ENCODE measurements around the gene NGEF. TPM values are rescaled to one million over a fixed set of nuclear protein-coding genes. Genes with fewer than 3 reads are reported as not detected.

Gene NGEF
- total and polyA plus RNA-seq, 4 donors = 0.54 to 10.1 (median 2.7) TPM

DNA sequence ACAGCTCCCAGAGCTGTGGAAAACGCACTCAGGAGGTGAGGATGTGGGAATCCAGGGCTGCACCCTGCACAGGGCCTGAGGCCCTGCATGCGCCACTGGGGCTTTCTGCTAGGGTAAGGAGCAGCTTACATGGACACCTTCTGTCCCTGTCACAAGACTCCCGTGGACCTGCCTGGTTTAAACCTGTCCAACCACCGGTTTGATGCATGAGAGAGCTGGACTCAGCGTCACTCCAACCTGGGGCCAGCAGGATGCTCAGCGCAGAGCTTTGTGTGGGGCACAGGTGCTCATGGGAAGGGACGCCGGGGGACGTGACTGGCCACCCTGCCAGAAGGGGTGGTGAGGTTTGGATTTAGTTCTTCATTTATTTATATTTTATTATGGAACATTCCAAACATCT is 118.8 kb downstream of the NGEF start:
- Histone ChIP-seq H3K27me3 (ENCODE audit: control insufficient read depth in 1 of 2, insufficient read depth in 2 of 2, low read length in 1 of 2) (no peaks in the 10 kb centered on the region), H3K36me3 (ENCODE audit: control insufficient read depth in 1 of 2, insufficient read depth in 2 of 2, low read length in 1 of 2) (no peaks in the 10 kb centered on the region), H3K9me3 (ENCODE audit: control insufficient read depth, low read length) (no peaks in the 10 kb centered on the region), H3K4me3 (ENCODE audit: low read length in 2 of 2) (no peak overlapping the region), H3K4me1 (ENCODE audit: control insufficient read depth in 1 of 2, insufficient read depth in 2 of 2, low read length in 2 of 2) (no peaks in the 10 kb centered on the region), H3K27ac (ENCODE audit: low read depth in 1 of 2, low read length in 2 of 2) (no peak overlapping the region)
- 90 to 91% methylated on average over 9 of the region's 9 CpGs for WGBS, 2 donors
- intact Hi-C loops (cut with DNase I) = no loop called here
- no peak for DNase-seq
- ATAC-seq (ENCODE audit: low FRiP score) = no peak

DNA sequence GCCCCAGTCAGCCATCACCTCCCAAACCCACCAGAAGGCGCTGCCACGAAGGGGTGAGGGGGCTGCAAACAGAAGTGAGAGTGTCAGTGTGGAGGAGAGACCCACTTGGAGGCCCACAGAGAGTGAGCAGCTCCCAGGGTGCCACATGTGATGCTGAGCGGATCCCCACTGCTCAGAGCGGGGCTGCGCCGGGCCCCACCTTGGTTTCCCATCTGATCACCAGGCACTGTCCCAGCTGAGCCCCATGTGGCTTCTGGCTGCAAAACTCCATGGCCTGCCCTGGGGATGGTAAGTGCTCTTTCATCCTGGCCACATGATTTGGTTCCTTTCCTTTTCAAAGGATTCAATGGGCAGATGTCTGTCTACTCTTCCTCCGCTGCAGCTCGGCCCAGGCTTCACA is 119.2 kb downstream of the NGEF start:
- DNase-seq (peak in 1 of 2 donors; percentile 64), ATAC-seq (ENCODE audit: low FRiP score) (no peak)
- Histone ChIP-seq H3K4me3 (ENCODE audit: low read length in 2 of 2) (no peak overlapping the region), H3K27ac (ENCODE audit: low read depth in 1 of 2, low read length in 2 of 2) (no peak overlapping the region), H3K9me3 (ENCODE audit: control insufficient read depth, low read length) (no peaks in the 10 kb centered on the region), H3K36me3 (ENCODE audit: control insufficient read depth in 1 of 2, insufficient read depth in 2 of 2, low read length in 1 of 2) (no peaks in the 10 kb centered on the region), H3K27me3 (ENCODE audit: control insufficient read depth in 1 of 2, insufficient read depth in 2 of 2, low read length in 1 of 2) (no peaks in the 10 kb centered on the region), H3K4me1 (ENCODE audit: control insufficient read depth in 1 of 2, insufficient read depth in 2 of 2, low read length in 2 of 2) (no peaks in the 10 kb centered on the region)
- WGBS, 2 donors = 96 to 98% methylated on average over 4 to 8 of the region's 8 CpGs
- intact Hi-C loops (cut with DNase I) = no loop called here

DNA sequence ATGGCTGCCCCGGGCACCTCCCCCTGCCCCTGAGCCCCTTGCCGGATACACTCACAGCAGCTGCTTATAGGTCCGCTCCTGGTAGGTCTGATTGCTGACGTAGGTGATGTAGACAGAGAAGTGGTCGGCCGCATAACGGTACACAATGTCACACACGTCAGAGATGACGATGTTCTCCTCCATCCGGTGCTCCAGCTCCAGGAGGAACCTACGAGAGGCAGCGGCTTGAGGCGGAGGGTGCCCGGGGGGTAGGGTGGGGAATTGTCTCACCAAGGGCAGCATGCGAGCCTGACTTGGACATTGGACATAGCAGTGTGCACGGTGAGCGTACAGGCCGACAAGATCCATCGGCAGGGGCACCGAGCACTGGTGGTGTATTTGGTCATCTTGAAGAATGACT is 120.2 kb downstream of the NGEF start:
- no peaks in the 10 kb centered on the region for H3K4me1 ChIP-seq (ENCODE audit: control insufficient read depth in 1 of 2, insufficient read depth in 2 of 2, low read length in 2 of 2)
- no peak overlapping the region for H3K4me3 ChIP-seq (ENCODE audit: low read length in 2 of 2)
- DNase-seq = peak in 1 of 2 donors; percentile 63
- H3K27ac ChIP-seq (ENCODE audit: low read depth in 1 of 2, low read length in 2 of 2) = no peak overlapping the region
- no peaks in the 10 kb centered on the region for H3K9me3 ChIP-seq (ENCODE audit: control insufficient read depth, low read length)
- no peak for ATAC-seq (ENCODE audit: low FRiP score)
- 92 to 93% methylated on average over 20 of the region's 20 CpGs for WGBS, 2 donors
- intact Hi-C loops (cut with DNase I) = no loop called here
- H3K36me3 ChIP-seq (ENCODE audit: control insufficient read depth in 1 of 2, insufficient read depth in 2 of 2, low read length in 1 of 2) = no peaks in the 10 kb centered on the region
- H3K27me3 ChIP-seq (ENCODE audit: control insufficient read depth in 1 of 2, insufficient read depth in 2 of 2, low read length in 1 of 2) = no peaks in the 10 kb centered on the region

DNA sequence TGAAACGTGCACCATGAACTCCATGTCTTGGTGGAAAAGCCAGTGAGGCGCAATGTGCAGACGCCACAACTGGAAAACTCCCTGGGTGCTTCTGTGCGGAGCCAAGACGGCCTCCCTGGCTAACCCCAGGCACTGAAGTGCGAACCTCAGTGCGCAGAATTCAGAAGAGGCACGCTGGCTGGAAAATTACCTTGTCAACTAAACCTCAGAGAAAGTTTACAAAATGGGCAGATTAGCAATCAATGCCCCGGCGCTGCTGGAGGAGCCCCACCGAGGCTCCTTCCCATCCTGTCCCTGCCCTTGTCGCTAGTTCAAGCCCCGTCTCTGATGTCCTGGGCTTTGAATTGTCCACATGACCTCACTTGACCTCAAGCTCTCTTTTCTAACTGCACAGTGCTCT is 120.8 kb downstream of the NGEF start:
- DNase-seq (no peak), ATAC-seq (ENCODE audit: low FRiP score) (no peak)
- H3K4me3 ChIP-seq (ENCODE audit: low read length in 2 of 2) = no peak overlapping the region
- 96 to 98% methylated on average over 13 of the region's 13 CpGs for WGBS, 2 donors
- H3K27ac ChIP-seq (ENCODE audit: low read depth in 1 of 2, low read length in 2 of 2) = no peak overlapping the region
- H3K27me3 ChIP-seq (ENCODE audit: control insufficient read depth in 1 of 2, insufficient read depth in 2 of 2, low read length in 1 of 2) = no peaks in the 10 kb centered on the region
- H3K4me1 ChIP-seq (ENCODE audit: control insufficient read depth in 1 of 2, insufficient read depth in 2 of 2, low read length in 2 of 2) = no peaks in the 10 kb centered on the region
- intact Hi-C loops (cut with DNase I) = no loop called here
- H3K9me3 ChIP-seq (ENCODE audit: control insufficient read depth, low read length) = no peaks in the 10 kb centered on the region
- H3K36me3 ChIP-seq (ENCODE audit: control insufficient read depth in 1 of 2, insufficient read depth in 2 of 2, low read length in 1 of 2) = no peaks in the 10 kb centered on the region

DNA sequence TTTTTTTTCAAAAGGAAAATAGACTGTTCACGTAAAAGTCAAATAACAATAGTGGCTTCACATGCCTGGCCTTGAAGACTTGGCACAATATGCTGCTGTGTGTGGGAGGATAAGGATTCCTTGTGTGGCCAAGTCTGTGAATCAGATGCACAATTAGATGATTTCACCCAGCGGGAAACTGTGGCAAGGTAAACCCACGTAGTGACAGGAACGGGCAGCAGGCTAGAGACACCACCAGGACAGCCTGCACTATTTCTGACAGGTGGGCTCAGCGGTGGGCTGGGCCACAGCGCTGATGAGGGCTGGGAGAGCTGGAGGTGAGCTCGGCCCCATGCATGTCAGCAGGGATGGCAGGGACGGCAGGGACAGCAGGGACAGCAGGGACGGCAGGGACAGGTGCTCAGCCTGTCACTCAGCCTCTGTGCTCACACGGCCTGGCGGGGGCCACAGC is 121.4 kb downstream of the NGEF start:
- intact Hi-C loops (cut with DNase I) = no loop called here
- 63 to 67% methylated on average over 10 to 11 of the region's 11 CpGs for WGBS, 2 donors
- H3K36me3 ChIP-seq (ENCODE audit: control insufficient read depth in 1 of 2, insufficient read depth in 2 of 2, low read length in 1 of 2) = no peaks in the 10 kb centered on the region
- no peak overlapping the region for H3K4me3 ChIP-seq (ENCODE audit: low read length in 2 of 2)
- ATAC-seq (ENCODE audit: low FRiP score) = no peak
- no peak overlapping the region for H3K27ac ChIP-seq (ENCODE audit: low read depth in 1 of 2, low read length in 2 of 2)
- H3K9me3 ChIP-seq (ENCODE audit: control insufficient read depth, low read length) = no peaks in the 10 kb centered on the region
- no peaks in the 10 kb centered on the region for H3K27me3 ChIP-seq (ENCODE audit: control insufficient read depth in 1 of 2, insufficient read depth in 2 of 2, low read length in 1 of 2)
- H3K4me1 ChIP-seq (ENCODE audit: control insufficient read depth in 1 of 2, insufficient read depth in 2 of 2, low read length in 2 of 2) = no peaks in the 10 kb centered on the region
- no peak for DNase-seq

DNA sequence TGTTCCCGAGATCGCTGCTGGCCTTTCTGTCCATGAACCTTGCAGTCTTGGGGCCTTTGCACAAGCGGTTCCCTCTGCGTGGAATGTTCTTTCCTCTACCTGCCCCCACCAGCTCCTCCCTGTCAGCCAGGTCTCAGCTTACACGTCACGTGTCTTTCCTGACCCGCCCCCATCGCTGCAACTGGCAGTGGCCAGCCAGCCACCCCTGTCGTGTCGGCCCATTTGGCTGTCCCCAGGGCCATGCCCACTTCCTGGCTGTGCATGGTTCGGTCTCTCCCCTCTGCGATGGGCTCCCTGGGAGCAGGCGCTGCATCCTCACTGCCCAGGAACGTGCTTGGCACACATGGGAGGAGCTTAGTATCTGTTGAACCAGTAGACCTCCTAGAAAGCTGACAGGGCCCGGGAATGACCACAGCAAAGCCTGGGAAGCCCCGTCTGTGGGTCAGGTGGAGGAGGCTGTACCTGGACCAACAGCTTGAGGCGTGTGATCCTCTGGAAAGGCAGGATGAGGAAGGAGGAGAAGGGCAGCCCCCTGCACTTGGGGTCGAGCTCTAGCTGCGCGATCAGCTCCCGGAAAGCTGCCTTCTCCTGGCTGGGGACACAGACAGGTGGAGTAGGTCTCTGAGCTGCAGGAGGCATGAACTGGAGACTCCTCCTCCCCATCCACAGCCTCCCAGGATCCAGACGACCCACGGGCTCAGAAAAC is 122.0 kb downstream of the NGEF start:
- intact Hi-C loops (cut with DNase I) = no loop called here
- 33 to 35% methylated on average over 23 of the region's 23 CpGs for WGBS, 2 donors
- ATAC-seq (ENCODE audit: low FRiP score) (no peak), DNase-seq (peak; percentile 53 to 67)
- Histone ChIP-seq H3K4me3 (ENCODE audit: low read length in 2 of 2) (no peak overlapping the region), H3K27ac (ENCODE audit: low read depth in 1 of 2, low read length in 2 of 2) (no peak overlapping the region), H3K9me3 (ENCODE audit: control insufficient read depth, low read length) (no peaks in the 10 kb centered on the region), H3K4me1 (ENCODE audit: control insufficient read depth in 1 of 2, insufficient read depth in 2 of 2, low read length in 2 of 2) (no peaks in the 10 kb centered on the region), H3K27me3 (ENCODE audit: control insufficient read depth in 1 of 2, insufficient read depth in 2 of 2, low read length in 1 of 2) (no peaks in the 10 kb centered on the region), H3K36me3 (ENCODE audit: control insufficient read depth in 1 of 2, insufficient read depth in 2 of 2, low read length in 1 of 2) (no peaks in the 10 kb centered on the region)

DNA sequence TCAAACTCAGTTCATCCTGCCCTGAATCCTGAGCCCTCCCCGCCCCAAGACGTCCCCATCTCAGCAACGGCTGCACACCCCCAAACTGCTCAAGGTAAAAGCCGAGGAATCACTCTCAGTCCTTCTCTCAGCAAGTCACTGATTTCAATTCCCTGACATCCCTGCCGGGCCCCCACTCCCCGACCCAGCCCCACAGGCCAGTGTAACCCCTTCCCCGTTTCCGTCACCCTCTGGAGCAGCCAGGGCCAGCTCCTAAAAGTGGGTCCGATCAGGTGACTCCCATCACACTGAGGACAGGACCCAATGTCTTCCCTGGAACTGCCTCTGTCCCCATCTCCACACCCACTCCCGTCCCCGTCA is 122.5 kb downstream of the NGEF start:
- intact Hi-C loops (cut with DNase I) = no loop called here
- Histone ChIP-seq H3K27me3 (ENCODE audit: control insufficient read depth in 1 of 2, insufficient read depth in 2 of 2, low read length in 1 of 2) (no peaks in the 10 kb centered on the region), H3K9me3 (ENCODE audit: control insufficient read depth, low read length) (no peaks in the 10 kb centered on the region), H3K4me1 (ENCODE audit: control insufficient read depth in 1 of 2, insufficient read depth in 2 of 2, low read length in 2 of 2) (no peaks in the 10 kb centered on the region), H3K4me3 (ENCODE audit: low read length in 2 of 2) (no peak overlapping the region), H3K27ac (ENCODE audit: low read depth in 1 of 2, low read length in 2 of 2) (no peak overlapping the region), H3K36me3 (ENCODE audit: control insufficient read depth in 1 of 2, insufficient read depth in 2 of 2, low read length in 1 of 2) (no peaks in the 10 kb centered on the region)
- 83 to 86% methylated on average over 11 of the region's 11 CpGs for WGBS, 2 donors
- no peak for ATAC-seq (ENCODE audit: low FRiP score)
- no peak for DNase-seq

DNA sequence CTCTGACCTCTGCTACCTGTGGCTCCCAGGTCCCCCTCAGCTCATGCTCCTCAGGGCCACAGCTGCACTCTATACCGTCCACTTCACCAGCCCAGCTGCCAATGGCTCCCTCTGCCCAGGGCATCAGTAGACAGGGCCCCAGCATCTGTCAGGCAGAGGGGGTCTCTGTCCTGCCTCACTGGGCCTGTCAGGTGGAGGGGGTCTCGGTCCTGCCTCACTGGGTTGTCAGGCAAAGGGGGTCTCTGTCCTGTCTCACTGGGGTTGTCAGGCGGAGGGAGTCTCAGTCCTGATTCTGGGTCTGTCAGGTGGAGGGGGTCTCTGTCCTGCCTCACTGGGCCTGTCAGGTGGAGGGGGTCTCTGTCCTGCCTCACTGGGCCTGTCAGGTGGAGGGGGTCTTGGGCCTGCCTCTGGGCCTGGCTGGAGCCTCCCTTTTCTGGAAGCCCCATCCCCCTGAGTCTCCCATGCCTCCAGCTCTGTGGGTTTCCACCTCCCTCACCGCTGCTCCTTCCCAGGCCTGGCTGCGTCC is 123.1 kb downstream of the NGEF start:
- H3K4me1 ChIP-seq (ENCODE audit: control insufficient read depth in 1 of 2, insufficient read depth in 2 of 2, low read length in 2 of 2) = no peaks in the 10 kb centered on the region
- intact Hi-C loops (cut with DNase I) = no loop called here
- H3K9me3 ChIP-seq (ENCODE audit: control insufficient read depth, low read length) = no peaks in the 10 kb centered on the region
- H3K27me3 ChIP-seq (ENCODE audit: control insufficient read depth in 1 of 2, insufficient read depth in 2 of 2, low read length in 1 of 2) = no peaks in the 10 kb centered on the region
- ATAC-seq (ENCODE audit: low FRiP score) (no peak), DNase-seq (no peak)
- H3K27ac ChIP-seq (ENCODE audit: low read depth in 1 of 2, low read length in 2 of 2) = no peak overlapping the region
- H3K4me3 ChIP-seq (ENCODE audit: low read length in 2 of 2) = no peak overlapping the region
- no peaks in the 10 kb centered on the region for H3K36me3 ChIP-seq (ENCODE audit: control insufficient read depth in 1 of 2, insufficient read depth in 2 of 2, low read length in 1 of 2)
- 91 to 92% methylated on average over 5 of the region's 5 CpGs for WGBS, 2 donors

DNA sequence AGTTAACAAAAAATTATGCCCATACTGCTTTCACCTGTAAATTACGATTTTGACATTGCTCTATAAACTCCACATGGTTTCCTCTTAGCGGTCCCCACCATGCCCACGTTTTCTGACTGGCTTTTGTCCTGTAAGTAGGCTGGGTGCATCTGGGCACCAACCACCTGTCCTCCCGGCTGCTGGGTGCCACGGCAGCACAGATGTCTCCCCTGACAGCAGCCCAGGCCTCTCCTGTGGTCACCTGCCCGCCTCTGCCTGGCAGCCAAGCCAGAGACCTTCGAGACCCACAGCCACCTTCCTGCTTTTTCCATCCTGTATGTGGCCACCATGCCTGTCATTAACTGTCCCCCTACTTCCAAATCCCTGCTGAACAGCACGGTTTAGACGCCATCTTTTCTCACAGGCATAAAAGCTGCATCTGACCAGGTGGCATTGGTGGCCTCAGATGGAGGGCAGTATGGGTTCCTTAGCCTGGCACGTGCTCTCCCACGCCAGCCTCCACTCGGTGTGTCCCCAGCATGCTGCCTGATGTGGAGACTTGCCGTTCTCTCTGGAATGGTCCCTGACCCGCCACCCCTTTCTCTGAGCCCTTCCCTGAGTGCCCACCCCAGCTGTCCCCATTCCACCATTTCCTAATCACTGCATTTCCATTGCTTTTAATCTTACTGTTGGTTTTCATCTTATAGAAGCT is 124.1 kb downstream of the NGEF start:
- Histone ChIP-seq H3K27me3 (ENCODE audit: control insufficient read depth in 1 of 2, insufficient read depth in 2 of 2, low read length in 1 of 2) (no peaks in the 10 kb centered on the region), H3K4me1 (ENCODE audit: control insufficient read depth in 1 of 2, insufficient read depth in 2 of 2, low read length in 2 of 2) (no peaks in the 10 kb centered on the region), H3K27ac (ENCODE audit: low read depth in 1 of 2, low read length in 2 of 2) (no peak overlapping the region), H3K9me3 (ENCODE audit: control insufficient read depth, low read length) (no peaks in the 10 kb centered on the region), H3K36me3 (ENCODE audit: control insufficient read depth in 1 of 2, insufficient read depth in 2 of 2, low read length in 1 of 2) (no peaks in the 10 kb centered on the region), H3K4me3 (ENCODE audit: low read length in 2 of 2) (no peak overlapping the region)
- WGBS, 2 donors = 86 to 89% methylated on average over 14 of the region's 14 CpGs
- peak in 1 of 2 donors; percentile 36 for DNase-seq
- intact Hi-C loops (cut with DNase I) = no loop called here
- no peak for ATAC-seq (ENCODE audit: low FRiP score)

Data from aorta (tissue), 5 donors.